GM21529 (cell line): ENCODE data around the gene SDR42E2.
"Not testable (repeated sequence)": the region's sequence is repeated elsewhere in the genome, so short reads cannot be mapped to it uniquely, and the experiment has no call there.

Source experiments
- ATAC-seq: cut with Tn5 transposase; IDR thresholded peaks from one replicate; pipeline ENCODE4 v1.9.1; 2021; ENCODE audit not compliant: unreplicated experiment

The SDR42E2 gene

DNA sequence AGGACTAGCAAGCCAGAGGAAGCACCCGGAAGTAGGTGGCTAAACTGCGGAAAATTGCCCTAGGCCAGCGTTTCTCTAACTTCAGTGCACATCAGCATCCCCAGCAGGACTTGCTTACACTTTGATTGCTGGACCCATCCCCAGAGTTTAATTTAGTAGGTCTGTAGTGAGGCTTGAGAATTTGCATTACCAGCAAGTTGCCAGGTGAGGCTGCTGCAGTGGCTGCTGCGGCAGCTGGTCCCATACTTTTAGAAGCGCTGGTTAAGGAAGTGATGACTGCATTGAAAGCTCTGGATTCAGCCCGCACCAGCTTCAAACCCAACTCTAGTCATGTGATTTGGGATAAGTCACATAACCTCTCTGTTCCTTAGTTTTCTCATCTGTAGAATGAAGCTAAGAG, 48.0 kb downstream of the SDR42E2 start:
- no peak for ATAC-seq

DNA sequence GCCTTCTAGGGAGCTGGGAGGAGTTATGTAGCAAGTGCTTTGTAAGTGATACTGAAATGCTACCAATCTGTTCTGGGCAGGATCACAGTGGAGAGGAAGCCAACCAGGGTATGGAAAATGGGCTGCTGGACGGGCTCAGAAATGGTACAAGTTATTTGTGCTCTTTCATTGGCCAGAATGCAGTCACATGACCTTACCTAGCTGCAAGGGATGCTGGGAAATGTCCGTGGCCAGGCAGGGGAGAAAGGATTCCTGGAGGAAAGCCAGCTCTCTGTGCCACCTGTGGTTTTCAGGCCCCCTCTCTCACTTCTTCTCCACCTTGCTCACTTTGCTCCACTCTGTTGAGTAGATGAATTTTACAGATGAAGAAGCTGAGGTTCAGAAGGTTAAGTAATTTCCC, 48.5 kb downstream of the SDR42E2 start:
- ATAC-seq, result no peak

DNA sequence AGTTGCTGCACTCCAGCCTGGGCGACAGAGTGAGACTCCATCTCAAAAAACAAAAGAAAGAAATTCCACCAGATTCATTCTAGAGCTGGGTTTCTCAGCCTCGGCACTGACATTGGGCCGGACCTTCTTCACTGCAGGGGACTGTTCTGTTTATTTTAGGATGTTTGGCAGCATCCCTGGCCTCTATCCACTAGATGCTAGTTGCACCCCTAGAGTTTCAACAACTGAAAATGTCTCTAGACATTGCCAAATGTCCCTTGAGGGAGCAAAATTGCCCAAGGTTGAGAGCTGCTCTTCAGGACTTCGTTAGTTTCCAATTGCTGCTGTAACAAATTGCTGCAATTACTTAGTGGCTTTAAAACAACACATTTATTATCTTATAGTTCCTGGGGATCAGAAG, 50.9 kb downstream of the SDR42E2 start:
- ATAC-seq, result no peak

DNA sequence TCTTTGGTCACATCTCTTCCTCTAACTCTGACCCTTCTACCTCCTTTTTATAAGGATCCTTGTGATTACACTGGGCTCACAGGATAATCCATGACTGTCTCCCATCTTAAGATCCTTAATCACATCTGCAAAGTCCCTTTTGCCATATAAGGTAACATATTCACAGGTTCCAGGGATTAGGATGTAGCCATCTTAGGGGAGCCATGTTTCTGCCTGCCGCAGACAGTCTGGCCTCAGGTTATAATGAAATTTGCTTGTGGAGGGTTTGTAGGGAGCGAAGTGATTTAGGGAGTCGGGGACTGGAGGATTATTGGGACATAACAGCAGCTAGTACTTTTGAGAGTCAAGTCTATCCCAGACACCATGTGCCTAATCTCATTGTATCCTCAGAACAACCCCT, 51.5 kb downstream of the SDR42E2 start:
- no peak for ATAC-seq

DNA sequence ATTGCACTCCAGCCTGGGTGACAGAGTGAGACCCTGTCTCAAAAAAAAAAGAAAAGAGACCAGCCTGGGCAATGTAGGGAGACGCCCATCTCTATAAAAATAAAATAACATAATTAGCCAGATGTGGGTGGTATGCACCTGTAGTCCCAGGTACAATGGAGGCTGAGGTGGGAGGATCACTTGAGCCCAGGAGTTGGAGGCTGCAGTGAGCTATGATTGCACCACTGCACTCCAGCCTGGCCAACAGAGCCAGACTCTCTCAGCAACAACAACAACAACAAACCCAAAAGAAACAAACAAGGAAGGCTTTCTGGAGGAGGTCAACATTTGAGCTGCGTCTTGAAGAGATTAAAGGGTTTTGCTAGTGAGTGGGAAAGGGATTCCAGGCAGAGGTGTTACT, 52.1 kb downstream of the SDR42E2 start:
- no peak for ATAC-seq

DNA sequence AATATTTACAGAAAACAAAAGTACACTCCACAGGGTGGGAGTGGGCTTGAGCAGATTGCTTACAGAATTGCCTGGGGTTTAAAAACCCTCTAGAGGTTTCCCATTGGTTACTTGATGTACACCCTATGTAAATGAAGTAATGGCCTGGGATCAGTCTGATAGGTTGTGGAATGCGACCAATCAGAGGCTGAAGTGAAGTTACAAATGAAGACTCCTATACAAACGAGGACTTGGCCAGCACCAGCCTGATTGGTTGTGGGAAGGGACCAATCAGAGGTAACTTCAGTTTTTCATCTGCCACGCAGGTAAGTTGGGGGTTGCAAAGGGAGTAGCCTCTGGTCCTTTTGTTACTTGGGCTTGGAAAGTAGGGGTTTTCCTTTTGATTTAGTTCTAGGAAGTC, 52.6 kb downstream of the SDR42E2 start:
- no peak for ATAC-seq

DNA sequence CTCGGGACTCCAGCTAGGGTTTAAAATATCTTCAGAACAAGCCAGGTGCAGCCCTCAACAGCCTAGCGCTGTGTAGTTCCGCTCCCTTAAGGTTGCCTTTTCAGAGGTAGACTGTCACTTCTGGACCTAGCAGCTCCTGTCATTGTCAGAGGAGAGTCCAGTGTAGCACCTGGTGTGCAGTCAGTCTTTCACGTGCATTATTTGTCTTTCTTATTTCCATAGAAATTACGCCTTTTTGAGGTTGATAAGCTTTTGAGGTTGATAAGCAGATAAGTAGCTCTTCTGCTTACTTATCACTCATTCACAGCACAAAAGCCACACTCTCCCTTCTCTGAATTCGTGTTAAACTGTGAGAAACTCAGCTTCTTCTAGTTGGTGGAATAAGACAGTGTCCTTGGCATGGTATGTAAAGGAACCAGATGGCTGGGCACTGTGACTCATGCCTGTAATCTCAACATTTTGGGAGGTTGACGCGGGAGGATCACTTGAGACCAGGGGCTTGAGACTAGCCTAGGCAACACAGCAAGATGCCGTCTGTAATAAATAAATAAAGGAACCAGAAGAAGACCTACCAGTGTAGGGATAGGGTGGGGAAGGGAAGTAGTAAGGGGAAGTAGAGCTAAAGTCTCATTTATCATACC, 54.0 kb downstream of the SDR42E2 start:
- no peak for ATAC-seq

DNA sequence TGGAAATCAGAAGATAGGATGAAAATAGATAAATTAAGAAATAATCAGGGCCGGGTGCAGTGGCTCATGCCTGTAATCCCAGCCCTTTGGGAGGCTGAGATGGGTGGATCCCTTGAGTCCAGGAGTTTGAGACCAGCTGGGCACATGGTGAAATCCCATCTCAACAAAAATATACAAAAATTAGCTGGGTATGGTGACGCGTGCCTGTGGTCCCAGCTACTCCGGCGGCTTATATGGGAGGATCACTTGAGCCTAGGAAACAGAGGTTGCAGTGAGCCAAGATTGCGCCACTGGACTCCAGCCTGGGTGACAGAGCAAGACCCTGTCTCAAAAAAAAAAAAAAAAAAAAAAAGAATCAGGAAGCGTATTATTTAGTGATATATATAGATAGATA, 54.5 kb downstream of the SDR42E2 start:
- not testable (repeated sequence) for ATAC-seq

DNA sequence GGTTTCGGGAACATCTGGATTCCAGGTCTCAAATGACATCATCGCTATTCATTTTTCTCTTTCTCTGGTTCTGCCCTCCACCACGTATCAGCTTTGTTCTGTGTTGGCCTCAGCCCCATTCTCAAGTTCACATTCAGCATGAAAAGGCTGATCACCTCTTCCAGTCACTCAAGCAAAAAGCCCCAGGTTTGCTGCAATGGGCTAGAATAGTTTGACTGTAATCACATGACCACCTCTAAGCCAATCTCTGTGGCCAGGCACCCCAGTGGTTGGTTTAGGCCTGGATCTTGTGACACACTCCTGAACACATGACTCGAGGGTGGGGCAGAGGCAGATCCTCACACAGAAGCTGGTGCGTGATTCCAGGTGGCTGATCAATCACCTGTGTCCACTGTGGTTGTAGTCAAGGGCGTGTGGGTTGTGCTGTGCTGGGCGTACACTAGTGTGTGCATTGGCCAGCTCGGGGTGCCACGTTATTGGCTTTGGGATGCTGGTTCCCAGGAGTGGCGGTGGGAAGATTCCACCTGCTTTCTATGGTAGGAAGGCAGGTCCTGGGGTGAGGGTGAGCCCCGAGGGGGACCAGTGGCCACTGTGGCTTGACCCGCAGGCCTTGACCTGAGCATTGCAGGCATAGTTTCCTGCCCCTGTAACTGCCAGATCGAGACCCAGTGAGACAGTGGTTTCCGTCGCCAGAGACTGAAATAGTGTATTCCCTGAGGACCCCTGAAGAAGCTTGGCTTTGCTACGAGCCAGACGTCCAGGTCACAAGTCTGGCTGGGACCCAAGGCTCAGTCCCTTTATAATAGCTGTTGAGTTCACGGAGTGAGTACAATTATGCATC, 55.8 kb downstream of the SDR42E2 start:
- peak; percentile 87 for ATAC-seq

DNA sequence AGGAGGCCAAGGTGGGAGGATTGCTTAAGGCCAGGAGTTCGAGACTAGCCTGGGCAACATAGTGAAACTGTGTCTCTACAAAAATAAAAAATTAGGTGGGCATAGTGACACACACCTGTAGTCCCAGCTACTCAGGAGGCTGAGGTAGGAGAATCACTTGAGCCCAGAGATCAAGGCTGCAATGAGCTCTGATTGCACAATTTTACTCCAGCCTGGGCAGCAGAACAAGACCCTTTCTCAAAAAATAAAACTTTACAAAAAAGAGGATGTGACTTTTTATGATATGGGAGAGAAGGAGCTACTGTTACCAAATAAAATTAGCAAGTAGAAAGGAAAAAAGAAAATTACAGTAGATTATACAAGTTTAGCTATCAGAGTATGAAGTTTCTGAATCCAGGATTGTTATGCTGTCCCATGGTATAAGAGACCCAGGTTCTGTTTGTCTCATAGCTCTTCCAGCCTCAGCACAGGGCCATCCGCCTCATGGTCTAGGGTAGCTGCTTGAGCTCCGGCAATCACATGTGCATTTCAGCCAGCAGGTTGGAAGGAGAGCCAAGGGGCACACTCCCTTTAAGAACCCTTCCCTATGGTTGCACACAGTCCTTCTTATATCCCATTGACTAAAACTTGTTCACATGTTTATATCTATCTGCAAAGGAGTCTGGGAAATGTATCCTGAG, 57.2 kb downstream of the SDR42E2 start:
- no peak for ATAC-seq

DNA sequence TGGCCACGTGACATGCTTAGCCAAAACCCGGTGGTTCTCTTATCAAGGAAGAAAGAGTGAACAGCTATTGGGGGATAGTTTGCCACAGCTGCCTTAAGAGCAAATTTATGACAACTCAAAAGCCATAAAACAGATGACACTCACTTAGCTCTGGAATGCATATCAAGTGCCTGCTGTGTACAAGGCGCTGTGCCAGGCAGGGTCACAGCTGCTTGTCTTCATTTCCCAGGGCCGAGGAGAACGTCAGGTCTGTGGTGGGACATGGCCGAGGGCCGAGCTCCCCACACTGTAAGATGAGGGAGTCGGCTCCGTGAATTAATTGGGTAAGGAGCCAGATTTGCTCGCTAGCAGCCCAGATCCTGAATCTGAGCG, 57.7 kb downstream of the SDR42E2 start:
- no peak for ATAC-seq

DNA sequence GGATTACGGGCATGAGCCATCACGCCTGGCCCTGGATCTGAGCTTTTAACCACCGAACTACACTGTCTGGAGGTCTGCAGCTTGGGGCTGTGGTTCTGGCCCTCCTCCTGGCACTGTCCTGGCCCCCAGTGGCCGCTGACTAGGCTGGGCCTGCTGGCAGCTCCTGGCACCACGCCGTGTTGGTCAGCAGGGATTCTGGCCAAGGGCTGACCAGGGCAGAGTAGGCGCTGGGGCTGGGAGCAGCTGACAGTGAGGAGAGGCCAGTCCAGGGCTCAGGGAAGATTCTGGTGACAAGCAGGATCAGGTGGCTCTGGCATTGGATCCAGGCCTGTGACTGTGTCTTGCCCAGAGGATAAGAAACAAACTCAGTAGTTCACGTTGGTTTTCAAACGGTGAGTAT, 58.4 kb downstream of the SDR42E2 start:
- no peak for ATAC-seq

DNA sequence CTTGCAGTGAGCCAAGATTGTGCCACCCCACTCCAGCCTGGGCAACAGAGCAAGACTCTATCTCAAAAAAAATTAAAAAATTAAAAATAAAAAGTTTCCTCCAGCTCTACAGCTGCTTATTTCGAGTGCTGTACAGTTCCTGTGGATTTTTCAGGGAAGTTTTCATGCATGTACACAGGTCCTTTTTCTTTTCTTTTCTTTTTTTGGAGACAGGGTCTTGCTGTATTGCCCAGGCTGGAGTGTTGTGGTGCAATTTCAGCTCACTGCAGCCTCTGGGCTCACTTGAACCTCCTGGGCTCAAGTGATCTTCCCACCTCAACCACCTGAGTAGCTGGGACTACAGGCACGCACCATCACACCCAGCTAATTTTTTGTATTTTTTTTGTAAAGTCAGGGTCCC, 59.7 kb downstream of the SDR42E2 start:
- no peak for ATAC-seq

DNA sequence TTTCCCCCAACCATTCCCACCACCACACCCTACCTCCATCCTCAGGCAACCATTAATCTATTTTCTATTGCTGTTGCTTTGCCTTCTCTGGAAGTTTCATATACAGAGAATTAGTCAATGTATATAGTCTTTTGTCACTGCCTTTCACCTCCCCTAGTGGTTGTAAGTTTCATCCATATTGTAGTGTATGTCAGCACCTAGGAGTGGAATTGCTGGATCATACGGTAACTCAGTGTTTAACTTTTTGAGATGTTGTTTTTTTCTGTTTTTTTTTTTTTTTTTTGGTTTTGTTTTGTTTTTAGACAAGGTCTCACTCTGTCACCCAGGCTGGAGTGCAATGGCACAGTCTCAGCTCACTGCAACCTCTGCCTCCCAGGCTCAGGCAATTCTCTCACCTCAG, 60.7 kb downstream of the SDR42E2 start:
- no peak for ATAC-seq

DNA sequence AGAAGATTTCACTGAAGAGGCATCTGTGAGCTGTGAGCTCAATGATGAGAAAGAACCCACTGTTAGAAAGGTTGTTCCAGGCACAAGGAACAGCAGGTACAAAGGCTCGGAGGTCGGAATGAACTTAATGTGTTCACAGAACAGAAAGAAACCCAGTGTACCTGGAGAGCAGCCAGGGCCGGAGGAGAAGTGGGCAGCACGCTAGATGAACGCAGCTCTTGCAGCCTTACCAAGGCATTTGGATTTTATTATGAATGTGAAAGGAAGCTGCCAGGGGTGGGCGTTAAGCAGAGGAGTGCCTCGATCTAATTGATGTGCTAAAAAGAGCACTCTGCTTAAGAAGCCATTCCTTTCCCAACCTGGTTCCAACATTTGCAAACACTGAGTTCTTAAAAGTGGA, 62.8 kb downstream of the SDR42E2 start:
- no peak for ATAC-seq

DNA sequence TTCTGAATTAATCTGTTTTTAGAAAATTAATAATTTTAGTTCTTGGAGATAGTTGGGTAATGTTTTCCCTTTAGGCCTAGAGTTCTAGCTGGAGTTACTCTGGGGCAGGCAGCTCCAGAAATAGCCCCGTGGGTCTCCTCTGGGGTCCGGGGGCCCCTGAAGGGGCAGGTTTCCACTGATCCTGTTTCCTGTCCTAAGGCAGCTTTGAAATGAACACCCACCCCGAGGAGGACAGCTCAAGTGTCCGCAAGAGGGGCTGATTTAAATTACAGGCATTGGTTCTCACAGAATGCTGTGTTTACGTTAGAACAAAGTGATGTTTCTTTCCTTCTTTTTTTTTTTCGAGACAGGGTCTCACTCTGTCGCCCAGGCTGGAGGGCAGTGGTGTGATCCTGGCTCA, 67.6 kb downstream of the SDR42E2 start:
- ATAC-seq, result no peak

DNA sequence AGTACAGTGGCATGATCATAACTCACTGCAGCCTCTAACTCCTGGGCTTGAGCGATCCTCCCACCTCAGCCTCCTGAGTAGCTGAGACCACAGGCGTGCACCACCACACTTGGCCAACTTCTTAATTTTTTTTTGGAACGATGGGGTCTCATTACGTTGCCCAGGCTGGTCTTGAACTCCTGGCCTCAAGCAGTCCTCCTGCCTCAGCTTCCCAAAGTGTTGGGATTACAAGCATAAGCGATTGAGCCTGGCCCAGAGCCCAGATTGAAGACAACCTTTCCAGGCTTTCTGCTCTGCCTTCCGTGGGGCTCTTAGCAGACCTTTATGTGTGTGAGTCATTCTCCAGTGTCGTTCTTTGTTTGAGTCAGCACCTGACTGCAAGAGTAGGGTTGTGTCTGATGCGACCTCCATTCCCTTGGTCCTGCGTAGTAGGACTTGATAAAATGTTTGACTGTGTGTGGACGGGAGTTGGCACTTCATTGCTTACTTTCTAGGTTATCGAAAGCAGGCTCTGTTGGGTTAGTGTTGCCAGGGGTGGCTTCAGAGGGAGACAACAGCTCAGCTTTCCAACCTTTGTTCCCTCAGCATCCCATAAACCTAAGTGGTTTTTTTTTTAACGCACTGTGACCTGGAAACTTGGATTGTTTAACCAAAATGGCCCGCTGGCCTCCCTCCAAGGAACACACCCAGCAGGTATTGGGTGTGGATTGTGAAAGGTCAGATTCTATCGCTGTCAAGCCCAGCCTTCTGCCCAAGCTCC, 70.2 kb downstream of the SDR42E2 start:
- ATAC-seq, result no peak

DNA sequence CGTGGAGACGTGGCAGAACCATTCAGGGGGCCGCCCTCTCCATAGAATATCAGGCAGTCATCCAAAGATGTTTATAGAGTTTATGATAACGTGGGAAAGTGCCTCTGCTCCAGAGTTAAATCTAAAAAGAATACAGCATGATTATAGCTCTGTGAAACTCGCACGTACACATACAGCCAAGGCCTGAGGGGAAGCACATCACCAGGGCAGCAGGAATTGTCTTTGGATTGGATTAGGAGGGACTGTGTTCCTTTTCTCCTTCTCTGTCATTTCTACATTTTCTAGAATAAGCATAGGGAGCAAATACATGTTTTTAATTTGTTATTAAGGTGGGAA, 70.7 kb downstream of the SDR42E2 start:
- ATAC-seq, result no peak

DNA sequence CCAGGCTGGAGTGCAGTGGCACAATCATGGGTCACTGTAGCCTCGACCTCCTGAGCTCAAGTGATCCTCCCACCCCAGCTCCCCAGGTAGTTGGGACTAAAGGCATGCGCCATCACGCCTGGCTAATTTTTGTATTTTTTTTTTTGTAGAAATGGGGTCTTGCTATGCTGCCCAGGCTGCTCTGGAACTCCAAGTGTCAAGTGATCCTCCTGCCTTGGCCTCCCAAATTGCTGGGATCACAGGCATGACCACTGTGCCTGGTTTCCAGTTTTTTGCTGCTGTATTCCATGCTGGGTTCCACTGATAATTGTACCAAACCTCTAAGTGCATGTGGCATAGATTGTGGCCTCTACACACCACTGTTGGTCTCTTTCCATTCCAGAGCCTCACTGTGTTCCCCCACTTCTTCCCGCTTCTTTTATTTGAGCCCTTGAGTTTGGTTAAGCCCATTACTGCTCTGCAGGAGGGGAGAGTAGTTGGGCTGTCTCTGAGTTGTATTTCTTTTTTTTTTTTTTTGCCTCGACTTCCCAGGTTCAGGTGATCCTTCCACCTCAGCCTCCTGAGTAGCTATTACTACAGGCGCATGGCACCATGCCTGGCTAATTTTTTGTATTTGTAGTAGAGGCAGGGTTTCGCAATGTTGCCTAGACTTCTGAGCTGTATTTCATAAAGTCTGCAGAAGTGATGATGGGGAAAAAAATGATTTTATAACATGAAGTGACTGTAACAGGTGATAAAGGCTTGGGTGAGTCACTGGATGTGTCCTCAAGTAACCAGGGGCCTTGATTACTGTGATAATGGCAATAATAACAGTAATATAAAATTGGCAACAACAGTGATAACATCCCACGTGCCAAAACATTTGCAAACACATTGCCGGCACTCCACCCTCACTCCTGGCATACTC, 73.8 kb downstream of the SDR42E2 start:
- ATAC-seq, result no peak

DNA sequence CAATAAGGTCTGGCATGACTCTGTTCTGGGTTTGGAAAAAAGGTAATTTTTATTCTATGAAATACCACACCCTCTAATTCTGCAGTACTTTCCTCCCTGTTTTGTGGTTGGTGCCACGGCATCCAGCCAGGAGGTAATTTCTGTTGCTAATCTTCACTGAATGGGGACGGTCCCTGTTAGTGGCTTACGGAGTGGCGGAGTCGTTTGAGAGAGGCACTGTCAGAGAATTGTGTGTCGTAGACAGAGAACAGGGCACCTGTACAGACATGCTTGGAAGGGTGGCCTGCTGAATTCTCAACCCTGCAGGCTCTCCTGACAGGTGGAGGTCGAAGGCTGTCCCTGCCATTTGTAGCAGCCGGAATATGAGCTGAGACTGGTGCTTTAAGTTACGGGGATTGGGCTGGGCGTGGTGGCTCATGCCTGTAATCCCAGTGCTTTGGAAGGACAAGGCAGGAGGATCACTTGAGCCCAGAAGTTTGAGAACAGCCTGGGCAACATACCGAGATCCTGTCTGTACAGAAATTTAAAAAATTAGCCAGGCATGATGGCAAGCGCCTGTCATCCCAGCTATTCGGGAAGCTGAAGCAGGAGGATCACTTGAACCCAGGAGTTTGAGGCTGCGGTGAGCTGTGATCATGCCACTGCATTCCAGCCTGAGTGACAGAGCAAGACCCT, 77.0 kb downstream of the SDR42E2 start:
- no peak for ATAC-seq
